HG02973 (cell line): ENCODE results near the gene PSMD14.

Experiments
- ATAC-seq: cut with Tn5 transposase; IDR thresholded peaks from one replicate; pipeline ENCODE4 v1.9.1; 2021; ENCODE audit warnings: moderate library complexity; ENCODE audit not compliant: unreplicated experiment

PSMD14 gene

GRCh38 chr2:161418275-161418714, 110.1 kb downstream of the PSMD14 start:
- no peak for ATAC-seq

GRCh38 chr2:161418715-161419637, 110.8 kb downstream of the PSMD14 start:
- no peak for ATAC-seq

GRCh38 chr2:161419638-161420190, 111.5 kb downstream of the PSMD14 start:
- ATAC-seq: no peak

GRCh38 chr2:161420406-161421074, 112.3 kb downstream of the PSMD14 start:
- ATAC-seq: no peak

GRCh38 chr2:161421686-161422085, 113.5 kb downstream of the PSMD14 start:
- ATAC-seq: no peak

GRCh38 chr2:161422816-161423403, 114.7 kb downstream of the PSMD14 start:
- no peak for ATAC-seq

- no peak for ATAC-seq
These were observed 115.5 kb downstream of the PSMD14 start for GRCh38 chr2:161423421-161424393.

- ATAC-seq: no peak
These were observed 116.2 kb downstream of the PSMD14 start for GRCh38 chr2:161424394-161424769.

GRCh38 chr2:161424891-161425727, 116.9 kb downstream of the PSMD14 start:
- ATAC-seq: no peak

DNA sequence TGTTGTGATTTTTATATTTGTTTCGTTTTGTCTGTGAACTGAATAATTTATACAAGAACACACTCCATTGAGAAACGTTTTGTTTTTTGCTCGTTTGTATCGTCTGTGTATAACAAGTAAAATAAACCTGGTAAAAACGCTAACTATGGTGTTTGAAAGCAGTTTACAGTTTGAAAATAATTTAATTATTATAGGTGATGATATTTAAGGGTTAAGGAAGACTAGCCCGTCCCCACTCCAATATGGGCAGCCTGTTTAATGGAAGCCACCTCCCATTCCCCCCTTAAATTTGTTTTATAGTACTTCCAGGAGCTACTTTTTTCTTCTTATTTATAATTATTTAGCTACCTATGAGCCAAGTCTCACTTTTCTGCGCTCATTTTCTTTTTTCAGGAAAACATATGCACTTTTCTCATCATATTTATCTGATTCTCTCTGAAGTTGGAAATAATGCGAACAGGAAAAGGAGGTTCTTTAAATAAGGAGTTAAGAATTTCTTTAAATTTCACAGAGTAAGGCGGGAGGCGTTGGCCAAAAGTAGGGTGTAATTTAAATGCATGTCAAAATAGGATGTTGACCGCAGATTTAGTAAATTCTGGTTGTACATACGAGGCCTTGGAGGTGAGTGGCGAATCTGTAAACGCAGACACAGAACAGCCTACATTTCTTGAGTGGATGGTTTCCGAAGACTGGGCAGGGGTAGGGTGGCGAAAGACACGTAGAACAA, 117.7 kb downstream of the PSMD14 start:
- no peak for ATAC-seq

DNA sequence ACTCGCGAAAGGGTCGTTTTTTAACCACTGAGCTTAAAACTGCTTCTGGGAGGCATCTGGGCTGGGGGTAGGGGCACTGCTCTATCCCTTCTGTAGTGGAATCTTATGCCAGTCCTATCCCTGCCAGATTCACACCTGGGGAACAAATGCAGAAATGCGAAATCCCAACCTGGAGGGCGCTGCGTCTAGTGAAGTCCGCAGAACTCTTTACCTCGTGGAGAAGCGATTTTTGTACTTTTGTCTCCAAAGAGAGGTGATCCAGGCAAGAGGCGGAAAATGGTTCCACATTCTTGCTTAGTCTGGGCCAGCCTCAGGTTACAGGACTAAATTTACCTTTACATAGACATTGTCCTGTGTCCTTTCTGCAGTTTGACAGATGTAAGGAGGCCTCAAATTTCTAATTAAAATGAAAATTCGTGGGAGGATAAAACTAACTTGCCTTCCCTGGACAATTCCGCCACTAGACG, 118.3 kb downstream of the PSMD14 start:
- no peak for ATAC-seq

DNA sequence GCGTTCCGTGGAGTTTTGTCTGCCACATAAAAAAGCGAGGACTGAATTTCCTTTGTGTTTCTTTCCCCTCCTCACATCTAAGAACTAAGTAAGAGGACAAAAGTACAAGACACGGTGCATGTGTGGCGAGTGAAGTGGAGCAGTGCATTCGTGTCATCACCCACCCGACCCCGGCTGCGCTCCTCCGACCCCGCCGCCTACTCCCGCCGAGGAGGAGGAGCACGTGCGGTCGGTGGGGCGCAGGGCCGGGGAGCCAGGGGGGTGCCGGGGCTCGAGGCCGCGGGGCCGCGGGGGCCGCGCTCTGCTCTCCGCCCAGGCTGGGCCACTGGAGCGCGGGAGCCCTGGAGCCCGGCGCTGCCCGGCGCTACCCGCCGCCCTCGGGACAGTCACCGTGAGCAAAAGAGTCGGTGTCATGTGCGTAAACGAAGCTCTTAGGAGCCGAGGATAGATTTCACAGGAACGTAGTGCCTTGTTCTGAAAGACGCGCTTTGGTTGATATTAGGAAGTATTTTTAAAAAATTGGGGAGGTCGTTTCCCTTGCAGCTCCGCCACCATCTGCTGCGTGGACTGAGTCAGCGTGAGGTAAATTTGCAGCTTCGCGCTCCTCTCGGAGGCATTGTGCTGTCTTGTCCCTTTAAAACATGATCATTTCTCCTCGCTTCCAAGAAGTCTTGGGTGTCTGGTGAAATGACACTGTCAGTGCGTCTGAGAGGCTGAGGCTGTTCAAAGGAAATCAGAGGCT, 118.9 kb downstream of the PSMD14 start:
- ATAC-seq: no peak

DNA sequence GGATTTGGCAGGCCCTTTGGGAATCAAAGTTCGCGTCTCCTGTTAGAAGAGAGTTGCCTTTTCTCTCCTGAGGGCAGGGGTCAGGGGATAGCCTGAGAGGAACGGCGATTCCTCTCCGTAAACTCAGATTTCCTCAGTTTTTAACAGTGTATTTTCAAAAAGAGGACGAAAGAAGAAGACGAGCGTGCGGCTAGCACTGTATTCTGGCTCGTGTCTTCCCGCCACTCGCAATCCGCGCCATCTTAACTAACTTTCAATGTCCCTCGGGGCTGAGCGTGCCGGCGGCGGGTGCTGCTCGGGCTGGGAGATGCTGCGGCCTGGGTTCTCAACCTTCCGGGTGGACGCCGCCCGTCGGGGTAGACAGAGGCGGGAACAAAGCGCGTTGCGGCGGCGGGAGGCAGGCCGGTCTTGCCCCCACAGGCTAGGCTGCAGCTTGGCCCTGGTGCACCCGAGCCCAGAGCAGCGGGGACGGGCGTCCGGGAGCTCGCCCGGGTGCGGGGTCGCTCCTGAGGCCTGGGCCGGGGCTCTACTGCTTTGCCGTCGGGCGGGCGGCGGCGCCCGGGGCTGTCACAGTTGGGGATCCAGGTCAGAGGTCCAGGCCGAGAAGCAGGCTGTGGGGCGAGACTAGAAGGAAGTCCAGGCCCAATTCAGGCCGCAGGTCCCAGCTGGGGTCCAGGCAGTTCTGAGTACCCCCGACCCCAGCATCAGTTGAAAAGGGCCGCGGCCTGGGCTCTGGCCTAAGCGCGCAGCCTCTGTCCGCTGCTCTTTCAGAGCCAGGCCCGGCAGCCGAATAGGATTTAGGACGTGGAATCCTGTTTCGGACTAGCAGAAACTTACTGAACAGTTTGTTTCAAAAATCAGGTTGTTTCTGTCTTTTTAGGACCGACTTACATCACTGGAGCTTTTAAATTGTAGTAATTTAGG, 119.7 kb downstream of the PSMD14 start:
- ATAC-seq: no peak

GRCh38 chr2:161430386-161430785, 122.2 kb downstream of the PSMD14 start:
- no peak for ATAC-seq

DNA sequence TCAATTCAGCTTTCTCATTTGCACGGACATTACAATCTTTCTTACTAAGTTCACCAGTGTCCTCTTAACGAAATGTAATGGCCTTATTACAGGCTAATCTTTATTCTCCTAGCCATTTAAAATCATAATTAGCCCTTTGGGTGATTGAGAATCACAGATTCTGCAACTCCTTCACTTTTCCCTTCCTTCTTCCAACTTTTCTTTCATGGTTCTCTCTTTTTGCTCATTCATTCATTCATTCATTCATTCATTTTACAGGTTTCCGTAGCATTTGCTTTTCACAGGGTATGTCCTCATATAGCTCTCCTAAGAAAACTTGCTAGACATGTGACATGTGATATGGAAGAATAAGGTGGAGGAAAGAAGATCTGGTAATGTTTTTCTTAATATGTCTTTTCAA, 123.9 kb downstream of the PSMD14 start:
- ATAC-seq: no peak

GRCh38 chr2:161434118-161434517, 125.9 kb downstream of the PSMD14 start:
- ATAC-seq: no peak

DNA sequence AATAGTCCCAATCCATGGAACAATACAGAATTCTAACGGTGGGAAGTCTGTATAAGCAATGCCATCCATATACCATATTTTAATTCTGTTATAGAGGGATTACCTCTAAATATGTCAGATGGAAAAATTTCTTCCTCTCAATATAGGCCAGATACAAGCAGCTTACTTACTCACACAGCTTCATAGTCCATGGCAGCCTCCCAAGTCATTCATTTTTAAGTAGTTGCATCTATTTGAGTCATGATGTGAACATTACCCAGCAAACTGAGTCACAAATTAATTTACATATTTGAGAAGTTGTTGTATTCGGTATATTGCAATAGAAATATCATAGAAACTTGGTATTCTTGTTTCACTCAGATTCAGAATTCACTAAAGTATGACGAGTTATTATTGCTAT, 128.2 kb downstream of the PSMD14 start:
- ATAC-seq: no peak
